BE2C (cell line): ENCODE measurements around the gene VPS50.

Experiments
- DNase-seq: peaks from one replicate; pipeline ENCODE4 v3.0.0-alpha.2; 2020
- H3K27me3 ChIP-seq: fragments of 250-450 bp; sonication (Bioruptor Pico); 2 replicates; pipeline ENCODE4 v1.5.1; 2020; ENCODE audit warnings: mild to moderate bottlenecking
- H3K36me3 ChIP-seq: fragments of 250-450 bp; sonication (Bioruptor Pico); 2 replicates; pipeline ENCODE4 v1.5.1; 2020; ENCODE audit warnings: mild to moderate bottlenecking
- H3K4me1 ChIP-seq: fragments of 250-450 bp; sonication (Bioruptor Pico); 2 replicates; pipeline ENCODE4 v1.5.1; 2020
- H3K4me3 ChIP-seq: 2 replicates; pipeline ENCODE4 v1.5.1; 2011; ENCODE audit warnings: low read depth, low read length
- H3K9me3 ChIP-seq: fragments of 250-450 bp; sonication (Bioruptor Pico); 2 replicates; pipeline ENCODE4 v1.5.1; 2020
- TF ChIP-seq, protein P1 (sequence below): IDR thresholded peaks from 2 replicates; pipeline ENCODE4 v1.5.1; 2012; ENCODE audit warnings: mild to moderate bottlenecking, low read depth, low read length

Gene VPS50

DNA sequence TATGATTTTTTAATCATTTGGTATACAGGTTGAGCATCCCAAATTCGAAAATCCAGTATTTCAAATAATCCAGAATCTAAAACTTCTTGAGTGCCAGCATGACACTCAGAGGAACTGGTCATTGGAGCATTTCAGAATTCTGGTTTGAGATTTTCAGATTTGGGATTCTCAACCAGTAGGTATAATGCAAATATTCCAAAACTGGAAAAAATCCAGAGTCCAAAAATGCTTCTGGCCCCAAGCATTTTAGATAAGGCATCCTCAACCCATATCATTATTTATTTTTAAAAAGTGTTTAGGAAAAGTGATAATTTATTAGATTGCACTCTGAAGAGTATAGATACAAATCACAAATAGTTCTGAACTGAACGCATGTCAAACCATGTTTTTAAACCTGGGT, 120.7 kb downstream of the VPS50 start:
- TF ChIP-seq, protein P1, sequence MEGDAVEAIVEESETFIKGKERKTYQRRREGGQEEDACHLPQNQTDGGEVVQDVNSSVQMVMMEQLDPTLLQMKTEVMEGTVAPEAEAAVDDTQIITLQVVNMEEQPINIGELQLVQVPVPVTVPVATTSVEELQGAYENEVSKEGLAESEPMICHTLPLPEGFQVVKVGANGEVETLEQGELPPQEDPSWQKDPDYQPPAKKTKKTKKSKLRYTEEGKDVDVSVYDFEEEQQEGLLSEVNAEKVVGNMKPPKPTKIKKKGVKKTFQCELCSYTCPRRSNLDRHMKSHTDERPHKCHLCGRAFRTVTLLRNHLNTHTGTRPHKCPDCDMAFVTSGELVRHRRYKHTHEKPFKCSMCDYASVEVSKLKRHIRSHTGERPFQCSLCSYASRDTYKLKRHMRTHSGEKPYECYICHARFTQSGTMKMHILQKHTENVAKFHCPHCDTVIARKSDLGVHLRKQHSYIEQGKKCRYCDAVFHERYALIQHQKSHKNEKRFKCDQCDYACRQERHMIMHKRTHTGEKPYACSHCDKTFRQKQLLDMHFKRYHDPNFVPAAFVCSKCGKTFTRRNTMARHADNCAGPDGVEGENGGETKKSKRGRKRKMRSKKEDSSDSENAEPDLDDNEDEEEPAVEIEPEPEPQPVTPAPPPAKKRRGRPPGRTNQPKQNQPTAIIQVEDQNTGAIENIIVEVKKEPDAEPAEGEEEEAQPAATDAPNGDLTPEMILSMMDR = no peak
- no peak for DNase-seq
- no peaks in the 10 kb centered on the region for H3K27me3 ChIP-seq
- H3K36me3 ChIP-seq = no peaks in the 10 kb centered on the region
- H3K9me3 ChIP-seq = no peaks in the 10 kb centered on the region
- no peaks in the 10 kb centered on the region; the same call in 1 of the 2 replicates for H3K4me1 ChIP-seq
- H3K4me3 ChIP-seq = no peak overlapping the region

DNA sequence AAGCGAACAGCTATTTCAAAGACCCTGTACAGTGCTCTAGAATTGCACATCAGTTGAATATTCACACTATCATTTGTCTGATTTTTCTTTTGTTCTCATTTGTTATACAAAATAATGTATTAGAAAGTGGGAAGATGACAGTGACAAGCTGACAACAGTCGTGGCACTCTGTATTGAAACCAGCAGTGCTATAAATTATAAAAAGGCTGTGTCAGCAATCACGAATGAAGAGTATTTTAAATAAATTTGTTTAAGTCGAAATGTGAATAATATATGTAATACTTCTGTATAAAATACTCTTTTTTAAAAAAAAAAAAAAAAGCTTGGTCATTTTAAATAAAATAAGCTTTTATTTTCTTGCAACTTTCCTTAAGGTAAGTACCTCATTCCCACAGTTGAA, 122.6 kb downstream of the VPS50 start:
- no peaks in the 10 kb centered on the region for H3K36me3 ChIP-seq
- TF ChIP-seq, protein P1 = no peak
- no peak for DNase-seq

DNA sequence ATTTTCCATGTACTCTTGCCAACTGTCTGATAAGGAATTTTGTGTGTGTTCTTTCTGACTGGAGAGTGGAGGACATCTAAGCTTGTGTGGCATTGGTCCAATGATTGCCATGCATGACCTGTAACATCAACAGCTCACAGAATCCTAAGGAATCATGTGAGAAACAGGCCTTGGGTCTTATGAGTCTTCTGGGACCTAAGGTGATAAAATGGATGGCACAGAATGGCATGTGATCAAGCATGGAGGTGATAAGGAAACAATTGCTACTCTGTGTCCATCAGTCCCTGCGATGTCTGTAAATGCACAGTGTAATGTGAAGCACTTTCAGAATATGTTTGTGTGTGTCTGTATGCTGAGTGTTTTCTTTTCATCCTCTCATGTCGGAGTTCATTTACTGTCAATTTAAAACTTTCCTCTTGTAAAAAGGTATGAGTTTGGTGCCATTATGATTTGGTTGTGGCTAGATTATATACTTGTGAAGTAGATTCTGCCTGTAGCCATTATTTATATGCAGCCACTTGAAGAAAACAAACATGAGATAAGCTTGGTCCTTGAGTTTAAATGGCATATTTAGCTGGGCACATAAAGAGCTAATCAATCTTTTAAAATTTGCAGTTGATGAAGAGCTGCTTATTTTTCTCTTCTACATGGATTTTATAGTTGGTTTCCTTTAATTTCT, 127.5 kb downstream of the VPS50 start:
- TF ChIP-seq, protein P1 = no peak
- Histone ChIP-seq H3K9me3 (no peaks in the 10 kb centered on the region), H3K4me1 (no peaks in the 10 kb centered on the region; the same call in 1 of the 2 replicates), H3K27me3 (no peaks in the 10 kb centered on the region), H3K36me3 (no peaks in the 10 kb centered on the region), H3K4me3 (no peak overlapping the region)
- no peak for DNase-seq

More for the DNA sequence above, 122.6 kb downstream of the VPS50 start:
- no peaks in the 10 kb centered on the region for H3K27me3 ChIP-seq
- no peaks in the 10 kb centered on the region for H3K9me3 ChIP-seq
- H3K4me3 ChIP-seq = no peak overlapping the region
- no peaks in the 10 kb centered on the region; the same call in 1 of the 2 replicates for H3K4me1 ChIP-seq

DNA sequence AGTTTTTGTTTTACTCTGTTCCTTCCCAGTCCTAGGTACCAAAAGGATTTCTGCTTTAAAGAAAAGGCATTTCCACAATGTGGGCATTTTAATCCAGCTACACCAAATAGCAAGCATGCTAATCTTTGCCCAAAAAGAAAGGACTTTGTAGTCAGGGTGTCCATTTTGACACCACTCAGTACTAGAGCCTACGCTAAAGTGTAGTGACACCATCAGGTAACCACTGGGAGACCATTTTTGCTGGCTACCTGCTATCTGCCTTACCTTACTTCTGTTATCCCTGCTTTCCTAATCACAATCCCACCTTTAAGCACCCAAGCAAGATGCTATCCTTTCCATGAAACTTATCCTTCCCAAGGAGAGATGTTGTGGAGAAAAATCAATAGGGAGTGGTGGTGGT, 129.7 kb downstream of the VPS50 start:
- Histone ChIP-seq H3K4me1 (no peaks in the 10 kb centered on the region; the same call in 1 of the 2 replicates), H3K9me3 (no peaks in the 10 kb centered on the region), H3K36me3 (no peaks in the 10 kb centered on the region), H3K4me3 (no peak overlapping the region), H3K27me3 (no peaks in the 10 kb centered on the region)
- no peak for DNase-seq
- TF ChIP-seq, protein P1 = no peak

DNA sequence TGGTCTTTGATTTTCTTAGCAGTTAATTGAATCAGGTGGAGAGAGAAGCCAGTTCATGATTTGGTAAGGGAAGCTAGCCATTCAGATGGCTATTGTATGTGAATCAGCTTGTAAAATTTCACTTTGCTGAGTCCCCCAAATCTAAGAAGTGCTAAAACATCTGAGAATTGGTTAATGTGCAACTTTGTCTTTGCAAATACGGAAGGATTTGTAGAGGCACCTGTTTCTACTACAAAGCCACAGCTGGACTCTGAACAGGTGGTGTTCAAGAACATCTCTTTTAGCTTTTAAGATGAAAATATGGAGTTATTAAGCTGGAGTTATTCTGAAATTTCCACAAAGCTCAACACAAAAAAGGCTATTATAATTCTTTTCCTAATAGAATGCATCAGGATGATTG, 132.6 kb downstream of the VPS50 start:
- no peaks in the 10 kb centered on the region for H3K27me3 ChIP-seq
- no peak for DNase-seq
- TF ChIP-seq, protein P1 = no peak
- H3K36me3 ChIP-seq = no peaks in the 10 kb centered on the region
- H3K4me3 ChIP-seq = no peak overlapping the region
- H3K9me3 ChIP-seq = no peaks in the 10 kb centered on the region
- H3K4me1 ChIP-seq = no peaks in the 10 kb centered on the region

DNA sequence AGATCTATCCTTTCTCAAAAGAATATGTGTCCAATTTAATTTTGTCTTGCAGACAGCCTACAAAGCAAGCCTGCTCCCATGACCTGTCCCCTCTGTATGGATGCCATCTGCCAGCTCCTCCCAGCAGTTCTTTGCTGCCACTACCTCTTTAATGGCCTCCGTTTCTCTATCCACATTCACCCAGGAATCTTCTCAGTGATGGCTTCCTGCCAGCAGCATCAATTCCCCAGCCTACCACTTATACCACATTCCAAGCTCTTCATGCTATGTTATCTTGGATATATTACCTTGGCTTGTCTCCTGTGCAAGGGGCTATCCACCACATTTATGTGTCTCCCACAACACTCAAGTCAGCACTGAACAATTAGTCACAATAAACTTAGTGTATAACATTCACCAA, 133.2 kb downstream of the VPS50 start:
- Histone ChIP-seq H3K36me3 (no peaks in the 10 kb centered on the region), H3K4me3 (no peak overlapping the region), H3K9me3 (no peaks in the 10 kb centered on the region), H3K27me3 (no peaks in the 10 kb centered on the region), H3K4me1 (no peaks in the 10 kb centered on the region)
- TF ChIP-seq, protein P1 = no peak
- no peak for DNase-seq
